Mesendoderm (in vitro differentiated cells): Measurements from ENCODE around the gene FBXO27.
"Not testable (repeated sequence)": the region's sequence is repeated elsewhere in the genome, so short reads cannot be mapped to it uniquely, and the experiment has no call there.

Experiments
- DNase-seq: peaks from one replicate; pipeline ENCODE4 v3.0.0; 2013
- H2AK5ac ChIP-seq: 2 replicates; pipeline ENCODE4 v1.6.1; 2013; ENCODE audit warnings: low read length, inconsistent platforms
- H2BK120ac ChIP-seq: 2 replicates; pipeline ENCODE4 v1.6.1; 2013; ENCODE audit warnings: low read depth, mild to moderate bottlenecking, low read length, moderate library complexity, mixed read lengths
- H2BK15ac ChIP-seq: replicated peaks from 2 replicates; pipeline ENCODE4 v1.6.1; 2013; ENCODE audit warnings: low read depth, mild to moderate bottlenecking, moderate library complexity
- H2BK5ac ChIP-seq: 2 replicates; pipeline ENCODE4 v1.6.1; 2013; ENCODE audit warnings: low read length, inconsistent platforms
- H3K18ac ChIP-seq: 2 replicates; pipeline ENCODE4 v1.6.1; 2013; ENCODE audit warnings: mild to moderate bottlenecking, low read length, mixed read lengths
- H3K23ac ChIP-seq: one replicate; pipeline ENCODE4 v1.6.1; 2013; ENCODE audit warnings: low read length
- H3K27ac ChIP-seq: 2 replicates; pipeline ENCODE4 v1.5.1; 2013; ENCODE audit warnings: low read depth, mild to moderate bottlenecking, inconsistent platforms, low read length, moderate library complexity
- H3K27me3 ChIP-seq: 2 replicates; pipeline ENCODE4 v1.6.1; 2013; ENCODE audit warnings: low read length, control low read depth, mild to moderate bottlenecking, inconsistent platforms; ENCODE audit not compliant: insufficient read depth, poor library complexity
- H3K36me3 ChIP-seq: 2 replicates; pipeline ENCODE4 v1.6.1; 2013; ENCODE audit warnings: low read length, inconsistent platforms; ENCODE audit not compliant: control insufficient read depth, insufficient read depth
- H3K4ac ChIP-seq: one replicate; pipeline ENCODE4 v1.6.1; 2013; ENCODE audit warnings: low read depth, mild to moderate bottlenecking, low read length, moderate library complexity
- H3K4me1 ChIP-seq: 2 replicates; pipeline ENCODE4 v1.6.1; 2013; ENCODE audit warnings: low read depth, low read length, inconsistent platforms; ENCODE audit not compliant: control insufficient read depth
- H3K4me2 ChIP-seq: 2 replicates; pipeline ENCODE4 v1.6.1; 2013; ENCODE audit warnings: low read length
- H3K4me3 ChIP-seq: 2 replicates; pipeline ENCODE4 v1.5.1; 2013; ENCODE audit warnings: mild to moderate bottlenecking, low read length
- H3K56ac ChIP-seq: one replicate; pipeline ENCODE4 v1.6.1; 2013; ENCODE audit warnings: low read length
- H3K79me1 ChIP-seq: 2 replicates; pipeline ENCODE4 v1.6.1; 2013; ENCODE audit warnings: low read length, inconsistent platforms
- H3K79me2 ChIP-seq: 2 replicates; pipeline ENCODE4 v1.6.1; 2013; ENCODE audit warnings: mild to moderate bottlenecking, low read length; ENCODE audit not compliant: control insufficient read depth, insufficient read depth
- H3K9ac ChIP-seq: 2 replicates; pipeline ENCODE4 v1.6.1; 2013; ENCODE audit warnings: low read length, inconsistent platforms
- H4K5ac ChIP-seq: one replicate; pipeline ENCODE4 v1.6.1; 2013; ENCODE audit warnings: low read length
- H4K8ac ChIP-seq: one replicate; pipeline ENCODE4 v1.6.1; 2013; ENCODE audit warnings: low read depth, mild to moderate bottlenecking, control low read depth, low read length, moderate library complexity
- WGBS: extraction: QIAGEN DNeasy Blood & Tissue Kit; methylation state at CpG from one replicate; pipeline ENCODE4 v1.1.7; 2013; ENCODE audit warnings: low lambda C conversion rate, missing lambda C conversion rate; ENCODE audit not compliant: insufficient coverage; ENCODE audit errors: extremely low coverage; 5-methylcytosine and 5-hydroxymethylcytosine counted together

The FBXO27 gene

GRCh38 chr19:39074205-39074692 lies 41.9 kb upstream of the FBXO27 start:
- Histone ChIP-seq H3K18ac (no peak overlapping the region), H3K27me3 (no peaks in the 10 kb centered on the region), H2BK120ac (no peak overlapping the region), H4K5ac (no peak overlapping the region), H3K4ac (no peak overlapping the region), H3K4me2 (no peak overlapping the region), H4K8ac (no peak overlapping the region), H2BK5ac (no peak overlapping the region), H3K79me1 (no peaks in the 10 kb centered on the region), H3K4me3 (no peak overlapping the region), H3K79me2 (no peaks in the 10 kb centered on the region), H3K56ac (no peak overlapping the region), H2AK5ac (no peak overlapping the region), H3K27ac (no peak overlapping the region), H2BK15ac (no peak overlapping the region), H3K9ac (no peak overlapping the region), H3K36me3 (no peaks in the 10 kb centered on the region), H3K4me1 (no peaks in the 10 kb centered on the region), H3K23ac (no peak overlapping the region)
- DNase-seq = no peak
- WGBS = no CpG with 5 or more reads among the region's 3 CpGs

- Histone ChIP-seq H3K56ac (no peak overlapping the region), H2BK5ac (no peak overlapping the region), H3K36me3 (no peaks in the 10 kb centered on the region), H3K4ac (no peak overlapping the region), H3K4me1 (no peaks in the 10 kb centered on the region), H2AK5ac (no peak overlapping the region), H2BK120ac (no peak overlapping the region), H3K18ac (no peak overlapping the region), H3K23ac (no peak overlapping the region), H3K27ac (no peak overlapping the region), H3K9ac (no peak overlapping the region), H4K8ac (no peak overlapping the region), H3K4me3 (no peak overlapping the region), H2BK15ac (no peak overlapping the region), H3K79me1 (no peaks in the 10 kb centered on the region), H4K5ac (no peak overlapping the region), H3K79me2 (no peaks in the 10 kb centered on the region), H3K27me3 (no peaks in the 10 kb centered on the region), H3K4me2 (no peak overlapping the region)
- DNase-seq = peak; percentile 25
- no CpG with 5 or more reads among the region's 5 CpGs for WGBS
Observed at GRCh38 chr19:39070888-39071287, 38.5 kb upstream of the FBXO27 start.

- H2AK5ac ChIP-seq, H3K79me2 ChIP-seq, H3K23ac ChIP-seq, H3K4ac ChIP-seq, H3K18ac ChIP-seq, H3K4me3 ChIP-seq, H4K5ac ChIP-seq, H2BK15ac ChIP-seq, H3K27me3 ChIP-seq, H3K27ac ChIP-seq, H2BK5ac ChIP-seq, H3K79me1 ChIP-seq, H4K8ac ChIP-seq, H3K36me3 ChIP-seq, DNase-seq, H3K4me2 ChIP-seq, H3K9ac ChIP-seq, H3K4me1 ChIP-seq, H2BK120ac ChIP-seq, H3K56ac ChIP-seq: not testable (repeated sequence)
- no CpG with 5 or more reads among the region's 6 CpGs for WGBS
Observed at GRCh38 chr19:39068259-39068658, 35.9 kb upstream of the FBXO27 start.

GRCh38 chr19:39067104-39067503 lies 34.8 kb upstream of the FBXO27 start:
- Histone ChIP-seq H3K18ac (no peak overlapping the region), H3K4me2 (no peak overlapping the region), H3K9ac (no peak overlapping the region), H2BK15ac (no peak overlapping the region), H3K36me3 (no peaks in the 10 kb centered on the region), H3K23ac (no peak overlapping the region), H3K27ac (no peak overlapping the region), H3K4me3 (no peak overlapping the region), H3K79me2 (no peaks in the 10 kb centered on the region), H2BK5ac (no peak overlapping the region), H2AK5ac (no peak overlapping the region), H4K8ac (no peak overlapping the region), H3K56ac (no peak overlapping the region), H4K5ac (no peak overlapping the region), H3K4me1 (no peaks in the 10 kb centered on the region), H3K79me1 (no peaks in the 10 kb centered on the region), H3K27me3 (no peaks in the 10 kb centered on the region), H3K4ac (no peak overlapping the region), H2BK120ac (no peak overlapping the region)
- no peak for DNase-seq
- WGBS = no CpG with 5 or more reads among the region's 4 CpGs

- Histone ChIP-seq H2BK120ac (no peak overlapping the region), H3K4me3 (no peak overlapping the region), H4K8ac (no peak overlapping the region), H3K36me3 (no peaks in the 10 kb centered on the region), H3K9ac (no peak overlapping the region), H3K23ac (no peak overlapping the region), H3K4me2 (no peak overlapping the region), H3K4me1 (no peaks in the 10 kb centered on the region), H4K5ac (no peak overlapping the region), H3K18ac (no peak overlapping the region), H3K79me2 (no peaks in the 10 kb centered on the region), H3K79me1 (no peaks in the 10 kb centered on the region), H2BK15ac (no peak overlapping the region), H3K27me3 (no peaks in the 10 kb centered on the region), H3K56ac (no peak overlapping the region), H2AK5ac (no peak overlapping the region), H3K4ac (no peak overlapping the region), H2BK5ac (no peak overlapping the region), H3K27ac (no peak overlapping the region)
- no CpG with 5 or more reads among the region's 3 CpGs for WGBS
- DNase-seq = no peak
Observed at GRCh38 chr19:39065928-39066327, 33.6 kb upstream of the FBXO27 start.

- no peak for DNase-seq
- no peak overlapping the region for H4K8ac ChIP-seq
- no peaks in the 10 kb centered on the region for H3K79me2 ChIP-seq
- H3K27ac ChIP-seq = no peak overlapping the region
- no peak overlapping the region for H2BK120ac ChIP-seq
- no peak overlapping the region for H3K9ac ChIP-seq
- no peak overlapping the region for H4K5ac ChIP-seq
- H3K27me3 ChIP-seq = no peaks in the 10 kb centered on the region
- H3K4me3 ChIP-seq = no peak overlapping the region
- no peak overlapping the region for H3K4ac ChIP-seq
- H3K36me3 ChIP-seq = no peaks in the 10 kb centered on the region
- no peak overlapping the region for H2AK5ac ChIP-seq
- no peak overlapping the region for H2BK5ac ChIP-seq
- no peak overlapping the region for H2BK15ac ChIP-seq
- no peak overlapping the region for H3K18ac ChIP-seq
- H3K56ac ChIP-seq = no peak overlapping the region
- no peaks in the 10 kb centered on the region for H3K4me1 ChIP-seq
- no peak overlapping the region for H3K4me2 ChIP-seq
- no peak overlapping the region for H3K23ac ChIP-seq
- no peaks in the 10 kb centered on the region for H3K79me1 ChIP-seq
- WGBS = no CpG with 5 or more reads among the region's 6 CpGs
Observed at GRCh38 chr19:39064405-39064804, 32.1 kb upstream of the FBXO27 start.
